Measurements from ENCODE around the gene AMBRA1. TPM values are rescaled to one million over a fixed set of nuclear protein-coding genes. Genes with fewer than 3 reads are reported as not detected.

The AMBRA1 gene
- total RNA-seq, 1 experiment from 2014 or later = 10.7 TPM

DNA sequence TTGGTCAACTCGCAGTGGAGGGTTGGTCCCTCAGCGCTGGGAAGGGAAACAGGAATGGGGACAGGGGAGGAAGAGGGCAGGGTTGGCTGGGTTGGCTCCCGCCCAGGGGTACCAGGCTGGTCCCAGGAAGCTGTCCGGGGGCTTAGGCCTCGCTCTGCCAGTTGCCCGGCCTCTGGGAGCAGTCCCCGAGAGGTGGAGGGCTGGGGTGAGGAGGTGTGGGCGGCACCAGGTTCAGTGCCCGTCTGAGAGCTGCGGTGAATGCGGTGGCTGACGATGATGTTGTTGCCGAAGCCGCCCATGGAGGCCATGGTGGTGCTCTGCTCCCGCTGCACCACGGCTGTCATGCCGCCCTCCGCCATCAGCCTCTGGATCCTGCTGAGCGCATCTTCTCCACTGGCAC is 196.3 kb downstream of the AMBRA1 start:
- DNase-seq (ENCODE audit: low read depth) = no peak

- no peak for DNase-seq (ENCODE audit: low read depth)
Observed at GRCh38 chr11:46393759-46394158, 200.1 kb downstream of the AMBRA1 start.

- no peak for DNase-seq (ENCODE audit: low read depth)
Observed at GRCh38 chr11:46393231-46393616, 200.6 kb downstream of the AMBRA1 start.

GRCh38 chr11:46392421-46393230 is 201.2 kb downstream of the AMBRA1 start:
- peak; percentile 72 for DNase-seq (ENCODE audit: low read depth)

DNA sequence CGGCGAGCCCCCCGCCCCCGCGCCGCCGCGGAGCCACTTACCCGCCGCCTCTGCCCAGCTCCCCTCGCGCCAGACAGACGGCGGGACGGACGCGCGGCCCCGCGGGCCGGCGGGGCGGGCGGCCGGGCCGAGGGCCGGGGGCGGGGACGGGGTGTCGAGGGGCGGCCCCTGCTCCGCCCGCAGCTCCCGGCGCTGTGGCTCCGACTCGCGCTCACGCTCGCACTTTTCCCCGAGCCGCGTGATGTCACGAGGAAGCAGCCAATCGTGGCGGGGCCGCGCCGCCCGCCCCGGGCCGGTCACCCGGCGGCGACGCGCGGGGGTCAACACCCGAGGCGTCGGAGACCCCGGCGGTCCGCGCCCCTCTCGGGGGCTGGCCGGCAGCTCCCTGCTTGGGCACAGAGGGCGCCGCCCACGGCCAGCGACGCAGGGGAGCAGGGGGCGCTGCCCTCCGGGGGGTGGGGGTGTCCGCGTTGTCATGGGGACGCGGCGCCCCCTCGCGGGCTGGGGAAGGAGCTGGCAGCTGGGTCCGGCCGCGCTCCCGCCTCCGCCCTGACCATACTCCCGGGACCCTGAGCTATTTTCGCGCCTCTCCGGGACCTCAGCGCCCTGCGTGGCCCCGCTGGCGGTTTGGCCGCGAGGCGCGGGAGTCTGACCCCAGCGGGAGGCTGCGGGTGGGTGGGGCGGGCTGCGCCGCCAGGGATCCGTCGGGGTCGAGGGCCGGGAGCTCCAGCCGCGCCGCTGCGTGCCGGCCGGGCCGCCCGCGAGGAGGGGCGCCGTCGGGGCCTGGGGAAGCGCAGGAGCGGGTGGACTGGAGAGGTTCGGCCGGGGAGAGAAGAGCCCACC is 202.0 kb downstream of the AMBRA1 start, which contains the start of gene CHRM4:
Gene CHRM4, minus strand, starts transcription at position 199 of the 843 bp plus-strand sequence. CDS start 5,219 bp downstream, outside the sequence.
- DNase-seq (ENCODE audit: low read depth) = peak; percentile 28

DNA sequence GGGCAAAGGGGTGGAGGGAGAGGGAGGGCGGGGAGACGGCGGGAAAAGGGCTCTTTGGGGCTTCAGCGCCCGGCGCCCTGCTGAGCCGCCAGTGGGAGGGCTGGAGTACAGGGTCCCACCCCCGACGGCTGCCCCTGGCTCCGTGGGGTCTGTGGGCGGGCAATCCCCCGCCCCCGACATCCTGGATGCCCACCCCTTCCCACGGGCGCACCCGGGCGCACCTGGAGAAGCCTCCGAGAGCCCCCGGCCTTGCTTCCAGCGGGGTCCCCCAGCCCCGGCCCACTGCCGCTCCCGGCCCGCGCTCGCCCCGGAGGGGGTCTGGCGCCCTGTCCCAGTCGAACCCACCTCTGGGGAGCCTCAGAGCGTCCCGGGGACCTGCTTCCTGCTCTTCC is 202.6 kb downstream of the AMBRA1 start:
- DNase-seq (ENCODE audit: low read depth) = no peak

DNA sequence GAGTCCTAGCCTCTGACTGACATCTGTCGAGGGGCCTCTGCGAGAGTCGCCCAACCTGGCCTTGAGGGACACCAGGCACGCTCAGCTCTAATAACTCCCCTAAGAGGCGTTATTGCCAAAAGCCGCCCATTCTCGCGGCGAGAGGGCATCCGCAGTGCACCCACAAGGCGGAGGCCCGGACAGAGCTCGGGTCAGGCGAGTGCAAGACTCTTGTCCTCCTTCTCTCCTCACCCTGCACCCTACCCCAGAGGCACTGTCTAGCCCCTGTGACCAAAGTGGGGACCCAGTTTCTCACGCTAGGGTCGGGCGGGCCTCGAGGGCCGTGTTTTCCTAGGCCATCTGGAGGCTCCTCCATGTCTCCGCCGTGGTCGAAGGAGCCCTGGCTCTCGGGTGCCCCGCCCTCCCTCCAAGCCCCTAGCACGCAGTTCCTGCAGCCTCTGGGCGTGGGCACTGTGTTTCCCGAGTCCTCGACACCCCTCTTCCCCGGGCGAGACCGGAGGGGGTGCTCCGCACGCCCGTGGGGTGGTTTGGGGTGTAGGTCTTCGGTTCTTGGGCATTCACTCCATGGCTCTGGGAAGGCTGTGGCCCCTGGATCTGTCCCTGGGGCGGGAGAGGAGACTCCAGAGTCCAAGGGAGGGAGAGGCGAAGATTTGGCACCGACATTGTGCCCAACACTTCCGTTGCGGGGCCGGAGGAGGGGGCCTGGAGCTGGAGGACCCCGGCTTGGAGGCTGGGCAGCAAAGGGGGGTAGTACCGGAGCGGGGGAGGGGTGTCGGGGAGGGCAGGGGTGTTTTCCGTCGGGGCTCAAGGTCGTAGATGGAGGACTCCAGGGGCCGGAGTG is 203.3 kb downstream of the AMBRA1 start:
- DNase-seq (ENCODE audit: low read depth) = no peak

GRCh38 chr11:46389450-46390330 is 204.1 kb downstream of the AMBRA1 start:
- DNase-seq (ENCODE audit: low read depth) = peak; percentile 46

DNA sequence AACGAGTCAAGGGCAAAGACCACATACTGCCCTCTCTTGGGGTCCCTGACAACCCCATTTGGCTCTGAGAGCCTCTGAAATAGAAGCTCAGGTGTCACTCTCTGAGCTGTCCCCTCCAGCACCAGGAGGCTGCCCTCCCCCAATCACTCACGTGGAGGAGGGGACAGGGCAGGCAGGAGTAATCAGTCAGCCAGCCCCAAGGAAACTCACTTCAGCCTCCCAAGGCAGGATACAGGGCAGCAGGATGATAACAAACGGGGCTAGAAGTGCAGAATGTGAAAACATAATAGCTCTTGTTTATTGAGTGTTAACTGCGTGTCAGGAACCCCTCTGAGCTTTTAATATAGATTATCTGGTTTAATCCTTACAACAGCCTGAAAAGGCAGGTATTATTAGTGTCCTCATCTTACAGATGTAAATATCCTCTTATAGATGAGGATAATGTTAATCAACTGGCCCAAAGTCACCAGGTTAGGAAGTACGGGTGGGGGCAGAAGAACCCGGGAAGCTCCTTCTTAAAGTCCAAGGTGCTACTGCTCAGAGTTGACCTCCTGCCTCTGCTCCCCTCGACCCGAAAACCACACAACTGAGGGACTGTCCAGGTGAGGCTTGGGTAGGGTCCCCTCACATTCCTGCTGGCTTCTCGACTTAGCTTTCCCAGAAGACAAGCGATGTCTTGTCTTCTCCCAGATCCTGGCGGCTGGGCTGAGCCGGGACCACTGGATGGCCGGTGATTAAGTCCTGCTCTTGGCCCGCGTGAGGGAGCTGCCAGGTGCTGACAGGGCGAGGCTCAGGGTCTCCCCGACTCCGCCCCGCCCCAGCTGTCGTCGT is 205.0 kb downstream of the AMBRA1 start:
- DNase-seq (ENCODE audit: low read depth) = no peak

GRCh38 chr11:46387919-46388618 is 205.8 kb downstream of the AMBRA1 start:
- DNase-seq (ENCODE audit: low read depth) = no peak

- no peak for DNase-seq (ENCODE audit: low read depth)
Observed at GRCh38 chr11:46387456-46387855, 206.4 kb downstream of the AMBRA1 start.

DNA sequence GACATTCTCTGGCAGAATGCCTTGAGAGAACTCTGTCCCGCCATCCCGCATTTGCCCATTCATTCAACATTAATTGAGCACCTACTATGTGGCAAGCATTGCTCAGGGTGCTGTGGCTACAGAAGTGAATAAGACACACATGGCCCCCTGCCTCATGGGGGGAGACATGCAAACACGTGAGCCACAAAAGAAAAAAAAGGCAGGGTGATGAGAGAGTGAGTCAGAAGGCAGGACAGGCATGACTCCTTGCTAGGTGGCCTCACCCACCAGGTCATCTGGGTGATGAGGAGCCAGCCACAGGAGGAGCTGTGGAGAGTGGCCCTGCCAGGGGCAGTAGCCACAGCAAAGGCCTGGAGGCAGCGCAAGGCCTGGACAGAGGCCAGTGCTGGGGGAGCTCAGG is 207.1 kb downstream of the AMBRA1 start:
- peak; percentile 33 for DNase-seq (ENCODE audit: low read depth)

- no peak for DNase-seq (ENCODE audit: low read depth)
Observed at GRCh38 chr11:46386005-46386578, 207.7 kb downstream of the AMBRA1 start.

GRCh38 chr11:46385169-46386004 is 208.4 kb downstream of the AMBRA1 start:
- DNase-seq (ENCODE audit: low read depth) = no peak

GRCh38 chr11:46383974-46384701 is 209.7 kb downstream of the AMBRA1 start:
- no peak for DNase-seq (ENCODE audit: low read depth)

GRCh38 chr11:46383404-46383758 is 210.4 kb downstream of the AMBRA1 start:
- no peak for DNase-seq (ENCODE audit: low read depth)

GRCh38 chr11:46382646-46383403 is 211.0 kb downstream of the AMBRA1 start:
- peak; percentile 36 for DNase-seq (ENCODE audit: low read depth)

Data from RPMI7951 (cell line).